DOHH2 (cell line): ENCODE results near the gene CTNNA2.

Experiments used
- EZH2phosphoT487 ChIP-seq: fragments of 200-600 bp; sonication (generic); IDR thresholded peaks from 2 replicates; pipeline ENCODE4 v1.6.1; 2017; ENCODE audit warnings: borderline replicate concordance, mild to moderate bottlenecking, antibody characterized with exemption, low read length, moderate library complexity, mixed read lengths
- TF ChIP-seq, protein P1 (sequence below): fragments of 200-600 bp; sonication (generic); IDR thresholded peaks from one replicate; pipeline ENCODE4 v1.5.1; 2014; ENCODE audit warnings: antibody characterized with exemption, mild to moderate bottlenecking, low read depth, low read length; ENCODE audit not compliant: poor library complexity, severe bottlenecking

DNA sequence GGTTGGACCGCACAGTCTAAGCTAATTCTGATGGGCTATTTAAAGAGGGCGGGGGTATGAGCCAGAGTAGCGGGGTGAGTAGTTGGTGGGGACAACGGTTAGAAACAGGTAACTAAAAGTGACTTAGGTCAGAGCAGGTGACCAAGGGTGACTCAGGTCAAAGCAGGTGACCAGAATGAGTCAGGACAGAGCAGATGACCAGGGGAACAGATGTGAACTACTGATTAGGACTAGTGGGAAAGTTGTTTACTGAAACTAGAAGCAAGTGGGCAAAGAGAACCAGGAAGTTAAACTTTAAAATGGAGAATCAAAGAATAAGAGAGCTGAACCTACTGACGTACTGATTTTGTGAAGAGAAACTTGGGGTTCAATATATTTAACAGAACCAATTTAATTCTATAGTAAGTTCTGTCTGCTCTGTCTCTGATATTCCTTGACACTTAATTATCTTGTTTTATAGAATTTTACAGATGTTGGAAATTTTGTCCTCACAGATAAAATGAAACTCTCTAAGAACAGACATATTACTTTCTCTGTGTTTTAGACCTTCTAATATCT is 799.5 kb downstream of the CTNNA2 start:
- TF ChIP-seq, protein P1, sequence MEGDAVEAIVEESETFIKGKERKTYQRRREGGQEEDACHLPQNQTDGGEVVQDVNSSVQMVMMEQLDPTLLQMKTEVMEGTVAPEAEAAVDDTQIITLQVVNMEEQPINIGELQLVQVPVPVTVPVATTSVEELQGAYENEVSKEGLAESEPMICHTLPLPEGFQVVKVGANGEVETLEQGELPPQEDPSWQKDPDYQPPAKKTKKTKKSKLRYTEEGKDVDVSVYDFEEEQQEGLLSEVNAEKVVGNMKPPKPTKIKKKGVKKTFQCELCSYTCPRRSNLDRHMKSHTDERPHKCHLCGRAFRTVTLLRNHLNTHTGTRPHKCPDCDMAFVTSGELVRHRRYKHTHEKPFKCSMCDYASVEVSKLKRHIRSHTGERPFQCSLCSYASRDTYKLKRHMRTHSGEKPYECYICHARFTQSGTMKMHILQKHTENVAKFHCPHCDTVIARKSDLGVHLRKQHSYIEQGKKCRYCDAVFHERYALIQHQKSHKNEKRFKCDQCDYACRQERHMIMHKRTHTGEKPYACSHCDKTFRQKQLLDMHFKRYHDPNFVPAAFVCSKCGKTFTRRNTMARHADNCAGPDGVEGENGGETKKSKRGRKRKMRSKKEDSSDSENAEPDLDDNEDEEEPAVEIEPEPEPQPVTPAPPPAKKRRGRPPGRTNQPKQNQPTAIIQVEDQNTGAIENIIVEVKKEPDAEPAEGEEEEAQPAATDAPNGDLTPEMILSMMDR = no peak
- TF ChIP-seq EZH2phosphoT487 = no peak
